T-helper 9 cell (primary cell): Measurements from ENCODE around the gene PPARGC1A.

Experiments used
- DNase-seq: peaks from one replicate; pipeline ENCODE4 v3.0.0-alpha.2; 2020

The PPARGC1A gene

GRCh38 chr4:23878246-23878891, 11.5 kb downstream of the PPARGC1A start:
- DNase-seq, result no peak

GRCh38 chr4:23877758-23878229, 12.1 kb downstream of the PPARGC1A start:
- DNase-seq, result no peak

GRCh38 chr4:23876418-23877089, 13.3 kb downstream of the PPARGC1A start:
- DNase-seq, result no peak

- no peak for DNase-seq
These were observed 14.5 kb downstream of the PPARGC1A start for GRCh38 chr4:23875317-23875716.

- no peak for DNase-seq
These were observed 15.3 kb downstream of the PPARGC1A start for GRCh38 chr4:23874536-23874901.

GRCh38 chr4:23873717-23874535, 15.9 kb downstream of the PPARGC1A start:
- DNase-seq, result no peak

GRCh38 chr4:23871426-23871825, 18.4 kb downstream of the PPARGC1A start:
- no peak for DNase-seq

GRCh38 chr4:23866450-23867075, 23.3 kb downstream of the PPARGC1A start:
- no peak for DNase-seq

- no peak for DNase-seq
These were observed 27.9 kb downstream of the PPARGC1A start for GRCh38 chr4:23861897-23862296.

- no peak for DNase-seq
These were observed 28.9 kb downstream of the PPARGC1A start for GRCh38 chr4:23860919-23861318.

GRCh38 chr4:23857367-23857959, 32.4 kb downstream of the PPARGC1A start:
- DNase-seq, result no peak

GRCh38 chr4:23856630-23857029, 33.2 kb downstream of the PPARGC1A start:
- no peak for DNase-seq

GRCh38 chr4:23855912-23856605, 33.8 kb downstream of the PPARGC1A start:
- no peak for DNase-seq

- DNase-seq, result no peak
These were observed 35.7 kb downstream of the PPARGC1A start for GRCh38 chr4:23853986-23854660.

GRCh38 chr4:23851464-23851863, 38.4 kb downstream of the PPARGC1A start:
- DNase-seq, result no peak

GRCh38 chr4:23847158-23847557, 42.7 kb downstream of the PPARGC1A start:
- DNase-seq, result no peak

GRCh38 chr4:23844961-23845360, 44.9 kb downstream of the PPARGC1A start:
- no peak for DNase-seq

- no peak for DNase-seq
These were observed 50.6 kb downstream of the PPARGC1A start for GRCh38 chr4:23839279-23839678.

GRCh38 chr4:23838607-23839006, 51.2 kb downstream of the PPARGC1A start:
- DNase-seq, result no peak

GRCh38 chr4:23838131-23838530, 51.7 kb downstream of the PPARGC1A start:
- DNase-seq, result no peak

GRCh38 chr4:23837371-23837770, 52.5 kb downstream of the PPARGC1A start:
- no peak for DNase-seq
